Stomach smooth muscle (tissue), 2 donors: Measurements from ENCODE around the gene PPARA.

Experiments
- H3K27ac ChIP-seq: one replicate; pipeline ENCODE4 v1.7.0; 2013; ENCODE audit warnings: mild to moderate bottlenecking, low read length, inconsistent platforms
- H3K27me3 ChIP-seq, 2 donors: one replicate each; pipeline ENCODE4 v1.7.0; 2013; ENCODE audit warnings: low read length in 2 of 2; ENCODE audit not compliant: insufficient read depth in 2 of 2, control insufficient read depth in 1 of 2
- H3K36me3 ChIP-seq, 2 donors: one replicate each; pipeline ENCODE4 v1.7.0; 2013; ENCODE audit warnings: low read length in 2 of 2; ENCODE audit not compliant: control insufficient read depth in 2 of 2, insufficient read depth in 2 of 2
- H3K4me1 ChIP-seq: one replicate; pipeline ENCODE4 v1.7.0; 2013; ENCODE audit warnings: low read length; ENCODE audit not compliant: control insufficient read depth, insufficient read depth
- H3K4me3 ChIP-seq, 2 donors: one replicate each; pipeline ENCODE4 v1.7.0; 2013; ENCODE audit warnings: low read length in 2 of 2
- H3K9ac ChIP-seq, 2 donors: one replicate each; pipeline ENCODE4 v1.7.0; 2013; ENCODE audit warnings: low read length in 2 of 2, mild to moderate bottlenecking in 1 of 2
- H3K9me3 ChIP-seq, 2 donors: one replicate each; pipeline ENCODE4 v1.7.0; 2013; ENCODE audit warnings: low read length in 2 of 2; ENCODE audit not compliant: control insufficient read depth in 2 of 2
- donor health status: healthy.
- donor health status: Pancreatic carcinoma.

Gene PPARA

GRCh38 chr22:46220921-46221320 is 70.6 kb downstream of the PPARA start:
- no peaks in the 10 kb centered on the region for H3K9me3 ChIP-seq
- no peak overlapping the region for H3K9ac ChIP-seq
- H3K4me1 ChIP-seq = no peaks in the 10 kb centered on the region
- H3K27ac ChIP-seq = no peak overlapping the region
- peaks cover 34 to 36% of the 10 kb centered on the region in 2 donors for H3K36me3 ChIP-seq
- H3K27me3 ChIP-seq = no peaks in the 10 kb centered on the region
- no peak overlapping the region for H3K4me3 ChIP-seq

DNA sequence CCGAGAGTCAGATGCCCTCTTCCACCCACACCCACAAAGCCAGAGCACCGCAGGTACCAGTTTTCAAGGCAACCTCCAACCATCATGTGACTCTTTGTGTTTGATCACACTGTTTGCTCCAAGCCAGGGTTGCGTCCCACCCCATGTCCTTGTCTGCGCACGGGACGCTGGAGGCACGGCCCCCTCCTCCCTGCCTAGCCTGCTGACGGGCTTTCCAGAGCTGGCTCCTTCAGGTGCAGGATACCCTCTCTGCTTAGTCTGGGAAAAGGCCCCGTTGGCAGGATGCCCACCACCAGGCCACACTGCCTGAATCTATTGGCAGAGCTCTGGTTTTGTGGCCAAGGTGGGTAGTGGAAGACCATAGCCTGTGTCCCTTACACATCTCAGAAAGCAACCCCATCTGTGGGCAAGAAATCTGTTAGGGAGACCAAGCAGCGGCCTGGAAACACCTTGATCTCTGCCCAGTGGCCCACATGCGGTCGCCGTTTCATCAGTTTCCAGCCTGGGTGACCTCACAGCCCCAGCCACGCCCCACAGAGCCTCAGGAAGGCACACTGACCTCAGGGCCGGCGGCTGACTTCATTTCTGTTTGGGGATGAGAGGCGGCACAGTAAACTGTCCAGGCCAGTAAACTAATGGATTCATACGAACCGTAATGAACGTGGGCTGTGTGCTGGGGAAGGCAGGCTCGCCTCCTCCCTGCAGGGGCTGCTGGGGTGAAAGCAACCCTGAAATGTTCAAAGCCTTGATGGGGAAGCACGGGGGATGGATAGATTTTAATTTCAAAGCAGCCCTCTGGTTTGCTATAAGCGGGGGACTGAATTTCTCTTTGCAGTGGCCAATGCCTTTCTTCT is 73.9 kb downstream of the PPARA start:
- H3K4me3 ChIP-seq = no peak overlapping the region
- no peak overlapping the region for H3K27ac ChIP-seq
- no peaks in the 10 kb centered on the region for H3K9me3 ChIP-seq
- no peaks in the 10 kb centered on the region for H3K27me3 ChIP-seq
- H3K4me1 ChIP-seq = no peaks in the 10 kb centered on the region
- peaks cover 21 to 25% of the 10 kb centered on the region in 2 donors for H3K36me3 ChIP-seq
- no peak overlapping the region for H3K9ac ChIP-seq

DNA sequence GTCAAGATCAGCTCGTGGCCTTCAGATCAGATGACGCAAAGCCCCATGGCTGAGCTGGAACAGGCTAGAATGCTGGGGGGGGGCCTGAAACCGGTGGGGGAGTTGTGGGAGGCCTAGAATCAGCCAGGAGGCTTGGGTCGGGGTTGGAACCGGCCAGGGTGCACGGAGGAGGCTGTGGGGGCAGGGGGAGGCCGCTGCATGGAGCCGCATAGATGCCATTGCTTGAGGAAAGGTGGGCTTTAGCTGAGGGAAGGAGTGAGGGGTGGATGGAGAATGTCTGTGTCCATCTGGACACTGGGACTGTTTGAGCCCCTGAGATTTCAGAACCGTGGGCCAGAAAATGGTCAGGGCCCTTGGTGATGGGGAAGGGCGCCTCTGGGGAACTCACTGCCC is 74.6 kb downstream of the PPARA start:
- no peaks in the 10 kb centered on the region for H3K9me3 ChIP-seq
- H3K9ac ChIP-seq = no peak overlapping the region
- H3K27me3 ChIP-seq = no peaks in the 10 kb centered on the region
- H3K4me1 ChIP-seq = no peaks in the 10 kb centered on the region
- H3K36me3 ChIP-seq = peaks cover 17 to 20% of the 10 kb centered on the region in 2 donors
- H3K27ac ChIP-seq = no peak overlapping the region
- no peak overlapping the region for H3K4me3 ChIP-seq

DNA sequence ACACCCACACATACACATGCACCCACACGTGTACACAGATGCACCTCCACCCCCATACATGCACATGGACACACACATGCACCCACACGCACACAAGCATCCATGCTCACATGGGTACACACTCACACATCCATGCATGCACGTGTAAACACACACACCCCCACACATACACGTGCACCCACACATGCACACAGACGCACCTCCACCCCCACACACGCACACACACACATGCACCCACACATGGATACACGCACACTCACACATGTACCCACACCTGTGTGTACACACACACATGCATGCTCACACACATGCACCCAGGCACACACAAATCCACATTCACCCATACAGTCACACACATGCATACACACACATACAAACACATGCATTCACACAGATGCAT is 75.3 kb downstream of the PPARA start:
- Histone ChIP-seq H3K36me3 (peaks cover 13 to 14% of the 10 kb centered on the region in 2 donors), H3K9me3 (no peaks in the 10 kb centered on the region), H3K27me3 (no peaks in the 10 kb centered on the region), H3K27ac (no peak overlapping the region), H3K9ac (no peak overlapping the region), H3K4me3 (no peak overlapping the region), H3K4me1 (no peaks in the 10 kb centered on the region)

GRCh38 chr22:46226577-46226976 is 76.3 kb downstream of the PPARA start:
- H3K27me3 ChIP-seq = no peaks in the 10 kb centered on the region
- no peak overlapping the region for H3K4me3 ChIP-seq
- H3K4me1 ChIP-seq = no peaks in the 10 kb centered on the region
- H3K9me3 ChIP-seq = no peaks in the 10 kb centered on the region
- no peak overlapping the region for H3K9ac ChIP-seq
- peaks cover 9 to 10% of the 10 kb centered on the region in 2 donors for H3K36me3 ChIP-seq
- H3K27ac ChIP-seq = no peak overlapping the region

- Histone ChIP-seq H3K27ac (no peak overlapping the region), H3K27me3 (no peaks in the 10 kb centered on the region), H3K36me3 (peaks cover 9 to 10% of the 10 kb centered on the region in 2 donors), H3K9me3 (no peaks in the 10 kb centered on the region), H3K4me3 (no peak overlapping the region), H3K4me1 (peaks cover 13% of the 10 kb centered on the region), H3K9ac (no peak overlapping the region)
These were observed 79.4 kb downstream of the PPARA start for GRCh38 chr22:46229701-46230100.

DNA sequence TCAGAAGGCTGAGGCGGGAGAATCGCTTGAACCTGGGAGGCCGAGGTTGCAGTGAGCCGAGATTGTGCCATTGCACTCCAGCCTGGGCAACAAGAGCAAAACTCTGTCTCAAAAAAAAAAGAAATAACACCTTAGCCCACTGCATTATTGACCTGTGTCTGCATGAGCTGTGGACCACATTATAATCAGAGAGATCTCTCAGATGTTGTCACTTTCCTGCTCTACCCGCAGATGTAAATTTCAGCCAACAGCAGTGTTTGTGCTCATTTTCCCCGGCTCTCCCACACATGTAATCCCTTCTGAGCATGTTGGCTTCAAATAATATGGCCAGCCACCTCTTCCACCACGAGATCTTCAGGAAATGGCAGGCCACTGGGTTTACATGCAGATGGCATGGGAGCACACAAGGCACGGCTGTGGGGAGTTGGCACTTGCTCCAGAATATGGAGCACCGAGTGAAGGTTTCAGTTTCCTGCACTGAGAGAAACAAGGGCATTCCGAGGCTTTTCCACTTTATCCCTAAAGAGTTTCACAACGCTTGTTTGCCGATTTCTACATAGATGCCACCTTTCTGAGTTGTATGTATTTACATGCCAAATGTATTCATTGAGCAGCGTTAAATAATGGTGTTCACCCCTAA is 80.1 kb downstream of the PPARA start:
- no peak overlapping the region for H3K9ac ChIP-seq
- no peak overlapping the region for H3K27ac ChIP-seq
- H3K4me1 ChIP-seq = peaks cover 13% of the 10 kb centered on the region
- H3K9me3 ChIP-seq = no peaks in the 10 kb centered on the region
- H3K4me3 ChIP-seq = no peak overlapping the region
- H3K36me3 ChIP-seq = peaks cover 7 to 9% of the 10 kb centered on the region in 2 donors
- H3K27me3 ChIP-seq = no peaks in the 10 kb centered on the region

- H3K27ac ChIP-seq = peak overlapping the region; percentile 18
- peak overlapping the region in 1 of 2 donors; percentile 47 for H3K4me3 ChIP-seq
- peaks cover 0 to 3% of the 10 kb centered on the region in 2 donors for H3K36me3 ChIP-seq
These were observed 82.9 kb downstream of the PPARA start for GRCh38 chr22:46233231-46233630.

GRCh38 chr22:46234969-46235368 is 84.6 kb downstream of the PPARA start:
- Histone ChIP-seq H3K9me3 (no peaks in the 10 kb centered on the region), H3K27ac (peak overlapping the region; percentile 58), H3K4me1 (peaks cover 36% of the 10 kb centered on the region), H3K4me3 (no peak overlapping the region), H3K27me3 (no peaks in the 10 kb centered on the region), H3K36me3 (peaks cover 0 to 3% of the 10 kb centered on the region in 2 donors), H3K9ac (no peak overlapping the region)

More at GRCh38 chr22:46233231-46233630, 82.9 kb downstream of the PPARA start:
- Histone ChIP-seq H3K9me3 (no peaks in the 10 kb centered on the region), H3K9ac (no peak overlapping the region), H3K27me3 (no peaks in the 10 kb centered on the region), H3K4me1 (peaks cover 23% of the 10 kb centered on the region)

- Histone ChIP-seq H3K27ac (peak overlapping the region; percentile 85), H3K36me3 (peaks cover 0 to 5% of the 10 kb centered on the region in 2 donors)
These were observed 87.3 kb downstream of the PPARA start for GRCh38 chr22:46237453-46238124.

More at GRCh38 chr22:46237453-46238124, 87.3 kb downstream of the PPARA start:
- Histone ChIP-seq H3K4me1 (peaks cover 48% of the 10 kb centered on the region), H3K9ac (peak overlapping the region; percentile 19 to 36), H3K9me3 (no peaks in the 10 kb centered on the region), H3K4me3 (peak overlapping the region; percentile 36 to 52), H3K27me3 (no peaks in the 10 kb centered on the region)
